ENCODE measurements around the gene LGALS12.

Gene LGALS12

GRCh38 chr11:63511048-63511748 is 5.3 kb downstream of the LGALS12 start:
- no peak for TF ChIP-seq CTCF (conservative IDR thresholded peaks at IDR 0.05)
- no peak overlapping the region for H3K27ac ChIP-seq

- H3K27ac ChIP-seq, result no peak overlapping the region
- TF ChIP-seq CTCF (conservative IDR thresholded peaks at IDR 0.05), result no peak
These were observed 6.9 kb downstream of the LGALS12 start for GRCh38 chr11:63512816-63513215.

- H3K27ac ChIP-seq, result no peak overlapping the region
- TF ChIP-seq CTCF (conservative IDR thresholded peaks at IDR 0.05), result no peak
These were observed 10.2 kb downstream of the LGALS12 start for GRCh38 chr11:63516109-63516508.

- H3K27ac ChIP-seq, result no peak overlapping the region
- TF ChIP-seq CTCF (conservative IDR thresholded peaks at IDR 0.05), result no peak
These were observed 11.3 kb downstream of the LGALS12 start for GRCh38 chr11:63517156-63517555.

- H3K27ac ChIP-seq, result no peak overlapping the region
- TF ChIP-seq CTCF (conservative IDR thresholded peaks at IDR 0.05), result no peak
These were observed 12.7 kb downstream of the LGALS12 start for GRCh38 chr11:63518548-63518947.

- TF ChIP-seq CTCF (conservative IDR thresholded peaks at IDR 0.05), result no peak
- H3K27ac ChIP-seq, result no peak overlapping the region
These were observed 14.8 kb downstream of the LGALS12 start for GRCh38 chr11:63520606-63521170.

- no peak overlapping the region for H3K27ac ChIP-seq
- no peak for TF ChIP-seq CTCF (conservative IDR thresholded peaks at IDR 0.05)
These were observed 16.0 kb downstream of the LGALS12 start for GRCh38 chr11:63521896-63522295.

All from VCaP (cell line).